ENCODE data around the gene CLEC11A. TPM values are rescaled to one million over a fixed set of nuclear protein-coding genes. Genes with fewer than 3 reads are reported as not detected.
A peak's percentile ranks its signal among the peaks of the same experiment; 100 is the strongest.
"Not testable (repeated sequence)": the region's sequence is repeated elsewhere in the genome, so short reads cannot be mapped to it uniquely, and the experiment has no call there.

CLEC11A gene
- total RNA-seq, 1 experiment from 2014 or later = 7.6 TPM

DNA sequence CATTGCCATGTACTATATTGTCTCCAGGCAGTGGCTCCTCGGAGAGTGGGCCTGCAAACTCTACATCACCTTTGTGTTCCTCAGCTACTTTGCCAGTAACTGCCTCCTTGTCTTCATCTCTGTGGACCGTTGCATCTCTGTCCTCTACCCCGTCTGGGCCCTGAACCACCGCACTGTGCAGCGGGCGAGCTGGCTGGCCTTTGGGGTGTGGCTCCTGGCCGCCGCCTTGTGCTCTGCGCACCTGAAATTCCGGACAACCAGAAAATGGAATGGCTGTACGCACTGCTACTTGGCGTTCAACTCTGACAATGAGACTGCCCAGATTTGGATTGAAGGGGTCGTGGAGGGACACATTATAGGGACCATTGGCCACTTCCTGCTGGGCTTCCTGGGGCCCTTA, 47.7 kb downstream of the CLEC11A start:
- H3K4me3 Mint-ChIP-seq = no peak overlapping the region

DNA sequence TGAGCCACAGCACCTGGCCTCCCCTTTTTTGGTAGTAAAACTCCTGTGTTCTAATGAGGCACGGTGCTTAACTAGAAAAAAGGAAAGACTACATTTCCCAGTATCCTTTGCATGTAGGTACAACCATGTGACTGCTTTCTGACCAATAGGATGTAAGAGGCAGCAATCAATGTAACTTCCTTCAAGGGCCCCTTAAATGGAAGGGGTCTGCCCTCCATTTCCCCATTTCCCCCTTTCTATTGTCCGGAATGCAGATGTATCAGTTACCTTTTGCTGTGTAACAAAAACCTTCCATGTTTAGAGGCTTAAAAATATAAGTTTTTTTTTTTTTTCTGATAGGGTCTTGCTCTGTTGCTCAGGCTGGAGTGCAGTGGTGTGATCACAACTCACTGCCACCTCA, 49.3 kb downstream of the CLEC11A start:
- no peaks in the 10 kb centered on the region for H3K36me3 Mint-ChIP-seq
- ChIA-PET CTCF (no interaction called here), POLR2A (interaction anchor here (1.5 kb wide), 1 partner anchor 48 kb away, joined by 4 read pairs; no protein-coding TSS in a partner anchor)
- DNase-seq (ENCODE audit: low spot score) = no peak
- no peak overlapping the region for H3K4me3 Mint-ChIP-seq
- 0 out of 2 replicates have a peak, but pooled peaks have one; percentile 12 for TF ChIP-seq GTF2I (CRISPR knock-in tag; conservative IDR thresholded peaks at IDR 0.05)
- TF ChIP-seq, protein P1, sequence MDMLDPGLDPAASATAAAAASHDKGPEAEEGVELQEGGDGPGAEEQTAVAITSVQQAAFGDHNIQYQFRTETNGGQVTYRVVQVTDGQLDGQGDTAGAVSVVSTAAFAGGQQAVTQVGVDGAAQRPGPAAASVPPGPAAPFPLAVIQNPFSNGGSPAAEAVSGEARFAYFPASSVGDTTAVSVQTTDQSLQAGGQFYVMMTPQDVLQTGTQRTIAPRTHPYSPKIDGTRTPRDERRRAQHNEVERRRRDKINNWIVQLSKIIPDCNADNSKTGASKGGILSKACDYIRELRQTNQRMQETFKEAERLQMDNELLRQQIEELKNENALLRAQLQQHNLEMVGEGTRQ (CRISPR knock-in tag; IDR thresholded peaks at IDR 0.05) = peak; percentile 89
- TF ChIP-seq, protein P2, sequence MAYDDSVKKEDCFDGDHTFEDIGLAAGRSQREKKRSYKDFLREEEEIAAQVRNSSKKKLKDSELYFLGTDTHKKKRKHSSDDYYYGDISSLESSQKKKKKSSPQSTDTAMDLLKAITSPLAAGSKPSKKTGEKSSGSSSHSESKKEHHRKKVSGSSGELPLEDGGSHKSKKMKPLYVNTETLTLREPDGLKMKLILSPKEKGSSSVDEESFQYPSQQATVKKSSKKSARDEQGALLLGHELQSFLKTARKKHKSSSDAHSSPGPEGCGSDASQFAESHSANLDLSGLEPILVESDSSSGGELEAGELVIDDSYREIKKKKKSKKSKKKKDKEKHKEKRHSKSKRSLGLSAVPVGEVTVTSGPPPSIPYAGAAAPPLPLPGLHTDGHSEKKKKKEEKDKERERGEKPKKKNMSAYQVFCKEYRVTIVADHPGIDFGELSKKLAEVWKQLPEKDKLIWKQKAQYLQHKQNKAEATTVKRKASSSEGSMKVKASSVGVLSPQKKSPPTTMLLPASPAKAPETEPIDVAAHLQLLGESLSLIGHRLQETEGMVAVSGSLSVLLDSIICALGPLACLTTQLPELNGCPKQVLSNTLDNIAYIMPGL (CRISPR knock-in tag; IDR thresholded peaks at IDR 0.05) = no peak
- TF ChIP-seq, protein P3, sequence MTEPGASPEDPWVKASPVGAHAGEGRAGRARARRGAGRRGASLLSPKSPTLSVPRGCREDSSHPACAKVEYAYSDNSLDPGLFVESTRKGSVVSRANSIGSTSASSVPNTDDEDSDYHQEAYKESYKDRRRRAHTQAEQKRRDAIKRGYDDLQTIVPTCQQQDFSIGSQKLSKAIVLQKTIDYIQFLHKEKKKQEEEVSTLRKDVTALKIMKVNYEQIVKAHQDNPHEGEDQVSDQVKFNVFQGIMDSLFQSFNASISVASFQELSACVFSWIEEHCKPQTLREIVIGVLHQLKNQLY (CRISPR knock-in tag; IDR thresholded peaks at IDR 0.05) = no peak
- peak; percentile 92 for TF ChIP-seq NFYB (CRISPR knock-in tag; conservative IDR thresholded peaks at IDR 0.05; ENCODE audit: low read depth)
- TF ChIP-seq, protein P4, sequence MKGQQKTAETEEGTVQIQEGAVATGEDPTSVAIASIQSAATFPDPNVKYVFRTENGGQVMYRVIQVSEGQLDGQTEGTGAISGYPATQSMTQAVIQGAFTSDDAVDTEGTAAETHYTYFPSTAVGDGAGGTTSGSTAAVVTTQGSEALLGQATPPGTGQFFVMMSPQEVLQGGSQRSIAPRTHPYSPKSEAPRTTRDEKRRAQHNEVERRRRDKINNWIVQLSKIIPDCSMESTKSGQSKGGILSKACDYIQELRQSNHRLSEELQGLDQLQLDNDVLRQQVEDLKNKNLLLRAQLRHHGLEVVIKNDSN (CRISPR knock-in tag; IDR thresholded peaks at IDR 0.05) = peak; percentile 85
- peaks cover 62% of the 10 kb centered on the region for H3K27me3 Mint-ChIP-seq (ENCODE audit: low read depth)
- no peak overlapping the region for H3K27ac Mint-ChIP-seq
- H3K9me3 Mint-ChIP-seq = no peaks in the 10 kb centered on the region
- H3K4me1 Mint-ChIP-seq = peaks cover 3% of the 10 kb centered on the region
- ATAC-seq = peak; percentile 61

More for the DNA sequence above, 47.7 kb downstream of the CLEC11A start:
- CTCF ChIA-PET = interaction anchor here (0.5 to 1.5 kb wide), 5 partner anchors 12 to 215 kb away, joined by 3 to 5 read pairs (median 3); no protein-coding TSS in a partner anchor
- POLR2A ChIA-PET = no interaction called here
- Mint-ChIP-seq H3K27me3 (ENCODE audit: low read depth) (peaks cover 56% of the 10 kb centered on the region), H3K4me1 (peaks cover 4% of the 10 kb centered on the region), H3K27ac (no peak overlapping the region), H3K36me3 (no peaks in the 10 kb centered on the region), H3K9me3 (no peaks in the 10 kb centered on the region)
- no peak for TF ChIP-seq SP1 (CRISPR knock-in tag; conservative IDR thresholded peaks at IDR 0.05)
- TF ChIP-seq GABPB1 (CRISPR knock-in tag; IDR thresholded peaks at IDR 0.05) = no peak
- TF ChIP-seq HMGA2 (CRISPR knock-in tag; IDR thresholded peaks at IDR 0.05) = no peak
- TF ChIP-seq, protein P5, sequence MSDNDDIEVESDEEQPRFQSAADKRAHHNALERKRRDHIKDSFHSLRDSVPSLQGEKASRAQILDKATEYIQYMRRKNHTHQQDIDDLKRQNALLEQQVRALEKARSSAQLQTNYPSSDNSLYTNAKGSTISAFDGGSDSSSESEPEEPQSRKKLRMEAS (CRISPR knock-in tag; IDR thresholded peaks at IDR 0.05) = no peak
- ATAC-seq = no peak
- no peak for DNase-seq (ENCODE audit: low spot score)

DNA sequence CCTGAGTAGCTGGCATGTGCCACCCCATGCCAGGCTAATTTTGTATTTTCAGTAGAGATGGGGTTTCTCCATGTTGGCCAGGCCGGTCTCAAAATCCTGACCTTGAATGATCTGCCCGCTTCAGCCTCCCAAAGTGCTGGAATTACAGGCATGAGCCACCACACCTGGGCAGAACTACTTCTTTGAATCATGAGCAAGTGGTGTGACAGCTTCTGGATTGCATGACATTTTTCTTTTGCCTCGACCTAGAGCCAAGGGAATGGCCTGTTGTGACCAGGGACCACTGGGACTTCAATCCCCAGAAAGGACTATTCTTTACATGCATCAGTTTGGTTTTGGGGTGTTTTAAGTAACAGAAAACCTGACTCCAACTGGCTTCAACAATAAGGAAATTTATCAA, 49.7 kb downstream of the CLEC11A start:
- CTCF ChIA-PET = interaction anchor here (0.9 to 1.8 kb wide), 4 partner anchors 48 to 216 kb away, joined by 3 to 6 read pairs (median 4); no protein-coding TSS in a partner anchor
- not testable (repeated sequence) for H3K4me3 Mint-ChIP-seq; H3K4me1 Mint-ChIP-seq; H3K9me3 Mint-ChIP-seq; H3K27ac Mint-ChIP-seq; H3K36me3 Mint-ChIP-seq; ATAC-seq; DNase-seq (ENCODE audit: low spot score)
- POLR2A ChIA-PET = interaction anchor here (1.5 kb wide), 1 partner anchor 48 kb away, joined by 4 read pairs; no protein-coding TSS in a partner anchor
- peaks cover 67% of the 10 kb centered on the region for H3K27me3 Mint-ChIP-seq (ENCODE audit: low read depth)

DNA sequence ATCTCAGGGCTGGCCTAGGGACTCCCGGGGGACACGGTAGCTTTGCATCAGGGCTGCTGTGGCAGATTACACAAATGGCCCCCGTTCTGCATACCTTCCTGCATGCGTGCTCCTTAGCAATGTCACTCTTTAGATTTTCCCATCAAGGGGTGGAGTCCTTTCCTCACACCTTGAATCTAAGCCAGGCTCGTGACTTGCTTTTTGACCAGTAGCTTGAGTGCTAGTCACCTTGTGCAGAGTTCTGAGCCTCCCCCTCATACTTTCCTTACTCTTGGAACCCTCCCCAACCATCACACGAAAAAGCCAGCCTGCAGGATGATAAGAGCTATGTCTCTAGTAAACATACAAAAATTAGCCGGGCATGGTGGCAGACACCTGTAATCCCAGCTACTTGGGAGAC, 50.3 kb downstream of the CLEC11A start:
- Mint-ChIP-seq H3K27me3 (ENCODE audit: low read depth) (peaks cover 70% of the 10 kb centered on the region), H3K4me1 (peaks cover 13% of the 10 kb centered on the region)
- not testable (repeated sequence) for ATAC-seq; H3K9me3 Mint-ChIP-seq; H3K27ac Mint-ChIP-seq; H3K36me3 Mint-ChIP-seq; DNase-seq (ENCODE audit: low spot score); H3K4me3 Mint-ChIP-seq
- ChIA-PET CTCF (interaction anchor here (0.9 to 1.8 kb wide), 4 partner anchors 49 to 217 kb away, joined by 3 to 6 read pairs (median 4); no protein-coding TSS in a partner anchor), POLR2A (interaction anchor here (1.5 kb wide), 1 partner anchor 49 kb away, joined by 4 read pairs; no protein-coding TSS in a partner anchor)

Other genes with a start within 250 kb of the CLEC11A start
- 114 to 120 TPM (median 114 TPM) in 3 replicates for gene EMC10, start 246.9 kb upstream of the CLEC11A start, total RNA-seq (2021)
- 8.2 to 17.1 TPM (median 15.3 TPM) in 3 replicates for gene GARIN5A, start 246.5 kb upstream of the CLEC11A start, total RNA-seq (2021)
- gene JOSD2, start 212.2 kb upstream of the CLEC11A start, total RNA-seq (2021) = 4.0 to 4.3 TPM (median 4.0 TPM) in 3 replicates
- not detected in 3 replicates for gene ASPDH, start 209.5 kb upstream of the CLEC11A start, total RNA-seq (2021)
- 10.0 to 11.0 TPM (median 10.9 TPM) in 3 replicates for gene LRRC4B, start 154.9 kb upstream of the CLEC11A start, total RNA-seq (2021)
- gene SYT3, start 83.5 kb upstream of the CLEC11A start, total RNA-seq (2021) = 14.6 to 21.7 TPM (median 20.1 TPM) in 3 replicates
- 22.4 to 24.5 TPM (median 22.9 TPM) in 3 replicates for gene C19orf81, start 73.9 kb upstream of the CLEC11A start, total RNA-seq (2021)
- 3.9 to 8.7 TPM (median 5.0 TPM) in 3 replicates for gene SHANK1, start 3.6 kb upstream of the CLEC11A start, total RNA-seq (2021)
- not detected in 3 replicates for gene GPR32, start 47.1 kb downstream of the CLEC11A start, total RNA-seq (2021)
- gene ACP4, start 67.1 kb downstream of the CLEC11A start, total RNA-seq (2021) = not detected in 3 replicates
- gene KLK1, start 100.4 kb downstream of the CLEC11A start, total RNA-seq (2021) = 3.9 to 6.0 TPM (median 5.4 TPM) in 3 replicates
- gene KLK15, start 110.2 kb downstream of the CLEC11A start, total RNA-seq (2021) = not detected in 3 replicates
- gene KLK3, start 131.6 kb downstream of the CLEC11A start, total RNA-seq (2021) = 0.13 to 0.25 TPM (median 0.16 TPM) in 3 replicates
- gene KLK2, start 150.1 kb downstream of the CLEC11A start, total RNA-seq (2021) = 0.18 to 0.46 TPM in 2 of 3 replicates, not detected in the other
- gene KLK4, start 188.0 kb downstream of the CLEC11A start, total RNA-seq (2021) = 0.27 to 0.82 TPM (median 0.70 TPM) in 3 replicates
- 0.66 to 1.0 TPM (median 0.69 TPM) in 3 replicates for gene KLK5, start 229.7 kb downstream of the CLEC11A start, total RNA-seq (2021)
- gene KLK6, start 246.2 kb downstream of the CLEC11A start, total RNA-seq (2021) = 0.52 to 1.1 TPM (median 0.92 TPM) in 3 replicates